ENCODE measurements around the gene ANKRD33.

ANKRD33 gene

DNA sequence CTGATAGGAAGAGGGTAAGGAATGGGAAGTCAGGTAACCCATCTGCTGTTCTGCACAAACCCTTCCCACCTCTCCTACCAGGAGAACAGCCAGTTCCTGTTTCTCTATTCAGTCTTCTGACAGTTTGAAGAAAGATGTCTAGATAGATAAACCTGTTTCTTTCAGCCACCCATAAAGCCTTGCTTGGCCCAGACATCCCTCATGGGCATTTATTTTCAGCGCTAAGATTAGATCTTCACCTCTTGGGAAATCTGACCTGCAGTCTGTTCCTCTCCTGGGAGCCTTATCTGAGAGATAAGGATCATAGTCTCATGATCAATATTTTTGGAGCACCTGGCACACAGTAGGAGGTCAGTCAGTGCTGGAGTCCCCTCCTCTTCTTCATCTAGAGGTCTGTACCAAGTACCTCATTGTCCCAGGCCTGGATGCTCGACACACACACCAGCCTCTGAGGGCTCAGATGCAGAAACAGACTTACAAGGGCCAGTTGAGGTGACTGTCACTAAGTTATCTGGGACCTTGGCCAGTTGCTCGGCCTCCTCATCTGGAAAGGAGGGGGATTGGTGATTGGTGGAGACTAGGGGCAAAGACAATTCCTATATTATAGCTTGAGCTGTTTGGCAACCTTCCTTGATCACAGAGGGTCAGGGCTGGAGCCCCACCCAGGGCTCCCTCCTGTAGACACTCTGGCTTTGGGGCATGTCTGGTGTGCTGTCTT lies 37.6 kb downstream of the ANKRD33 start:
- H3K36me3 ChIP-seq = no peaks in the 10 kb centered on the region
- H3K27me3 ChIP-seq = no peaks in the 10 kb centered on the region
- no peak for TF ChIP-seq CTCF (IDR thresholded peaks at IDR 0.05; ENCODE audit: low read depth, low read length)
- no peaks in the 10 kb centered on the region for H3K9me3 ChIP-seq
- H3K4me3 ChIP-seq (ENCODE audit: low read depth, low read length) = no peak overlapping the region
- no peak for DNase-seq
- H3K4me1 ChIP-seq = peaks cover 31% of the 10 kb centered on the region

GRCh38 chr12:51926064-51926632 lies 38.2 kb downstream of the ANKRD33 start:
- Histone ChIP-seq H3K27me3 (no peaks in the 10 kb centered on the region), H3K4me1 (peaks cover 29% of the 10 kb centered on the region), H3K4me3 (ENCODE audit: low read depth, low read length) (no peak overlapping the region), H3K9me3 (no peaks in the 10 kb centered on the region), H3K36me3 (no peaks in the 10 kb centered on the region)
- DNase-seq = peak; percentile 56
- no peak for TF ChIP-seq CTCF (IDR thresholded peaks at IDR 0.05; ENCODE audit: low read depth, low read length)

GRCh38 chr12:51926718-51927117 lies 38.8 kb downstream of the ANKRD33 start:
- Histone ChIP-seq H3K36me3 (no peaks in the 10 kb centered on the region), H3K27me3 (no peaks in the 10 kb centered on the region), H3K4me3 (ENCODE audit: low read depth, low read length) (no peak overlapping the region), H3K9me3 (no peaks in the 10 kb centered on the region), H3K4me1 (peaks cover 30% of the 10 kb centered on the region)
- DNase-seq = peak; percentile 62
- TF ChIP-seq CTCF (IDR thresholded peaks at IDR 0.05; ENCODE audit: low read depth, low read length) = peak; percentile 68

DNA sequence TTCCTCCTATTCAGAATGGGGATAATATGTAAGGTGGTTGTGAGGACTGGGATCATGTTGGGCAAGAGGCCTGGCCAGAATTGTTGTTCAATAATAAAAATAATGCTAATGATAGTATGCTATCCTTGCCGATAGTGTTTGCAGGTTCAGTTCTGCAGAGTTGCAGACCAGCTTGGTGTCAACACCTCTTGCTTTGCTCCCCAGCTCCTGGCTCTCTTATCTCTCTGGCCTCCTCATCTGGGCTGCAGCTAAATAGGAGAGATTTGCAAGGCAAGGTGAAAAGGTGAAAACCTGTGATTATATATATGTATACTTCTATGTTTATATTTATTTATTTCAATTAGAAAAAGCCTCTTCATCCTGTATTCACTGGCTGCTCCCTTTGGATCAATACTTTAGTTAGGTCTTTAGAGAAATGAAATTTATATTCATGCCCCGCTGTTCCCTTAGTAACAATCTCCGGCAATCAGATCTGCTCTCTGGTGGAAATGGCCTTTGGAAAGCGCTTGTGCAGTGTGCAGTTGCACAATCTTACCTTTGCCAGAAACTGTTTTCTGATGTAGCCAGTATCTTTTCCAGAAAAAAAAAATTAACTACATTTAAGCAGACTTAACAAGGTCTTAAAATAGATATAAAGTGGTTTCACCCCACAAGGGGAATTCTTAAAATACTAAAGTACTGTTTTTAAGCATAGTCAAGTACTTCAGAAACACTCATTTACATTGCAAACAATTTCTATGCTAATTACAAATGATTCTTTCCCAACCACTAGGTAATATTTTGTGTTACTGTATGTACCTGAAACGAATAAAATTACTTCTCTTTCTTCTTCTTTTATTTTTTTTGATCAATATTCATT lies 44.5 kb downstream of the ANKRD33 start:
- TF ChIP-seq CTCF (IDR thresholded peaks at IDR 0.05; ENCODE audit: low read depth, low read length) = no peak
- peak overlapping the region; percentile 27 for H3K4me3 ChIP-seq (ENCODE audit: low read depth, low read length)
- H3K27me3 ChIP-seq = no peaks in the 10 kb centered on the region
- DNase-seq = peak; percentile 66
- H3K9me3 ChIP-seq = no peaks in the 10 kb centered on the region
- H3K36me3 ChIP-seq = no peaks in the 10 kb centered on the region
- H3K4me1 ChIP-seq = peaks cover 15% of the 10 kb centered on the region

GRCh38 chr12:51934080-51934479 lies 46.2 kb downstream of the ANKRD33 start:
- H3K4me3 ChIP-seq (ENCODE audit: low read depth, low read length) = no peak overlapping the region
- no peaks in the 10 kb centered on the region for H3K36me3 ChIP-seq
- H3K27me3 ChIP-seq = no peaks in the 10 kb centered on the region
- H3K4me1 ChIP-seq = peaks cover 27% of the 10 kb centered on the region
- no peaks in the 10 kb centered on the region for H3K9me3 ChIP-seq
- DNase-seq = no peak
- TF ChIP-seq CTCF (IDR thresholded peaks at IDR 0.05; ENCODE audit: low read depth, low read length) = no peak

All from BE2C (cell line).